HG02840 (cell line): Measurements from ENCODE around the gene RBM19.
"Not testable (repeated sequence)": the region's sequence is repeated elsewhere in the genome, so short reads cannot be mapped to it uniquely, and the experiment has no call there.

Source experiments
- ATAC-seq: cut with Tn5 transposase; IDR thresholded peaks from one replicate; pipeline ENCODE4 v1.9.1; 2021; ENCODE audit warnings: mild to moderate bottlenecking, moderate library complexity, moderate number of reproducible peaks; ENCODE audit not compliant: unreplicated experiment, low FRiP score

RBM19 gene

GRCh38 chr12:113965951-113966797 is at the start of gene RBM19:
RBM19 (minus strand) TSS chr12:113966325; CDS start chr12:113966227, 98 bp downstream.
- peak; percentile 92 for ATAC-seq

- ATAC-seq = no peak
Observed at GRCh38 chr12:114015851-114016250, 49.7 kb upstream of the RBM19 start.

GRCh38 chr12:114013575-114014345 is 47.6 kb upstream of the RBM19 start:
- no peak for ATAC-seq

GRCh38 chr12:114012744-114013431 is 46.8 kb upstream of the RBM19 start:
- ATAC-seq = no peak

- ATAC-seq = no peak
Observed at GRCh38 chr12:114011711-114012110, 45.6 kb upstream of the RBM19 start.

GRCh38 chr12:114006482-114007425 is 40.6 kb upstream of the RBM19 start:
- no peak for ATAC-seq

- no peak for ATAC-seq
Observed at GRCh38 chr12:114004402-114004801, 38.3 kb upstream of the RBM19 start.

GRCh38 chr12:114003286-114003685 is 37.2 kb upstream of the RBM19 start:
- ATAC-seq = no peak

GRCh38 chr12:114001511-114002340 is 35.6 kb upstream of the RBM19 start:
- no peak for ATAC-seq

- no peak for ATAC-seq
Observed at GRCh38 chr12:114000861-114001260, 34.7 kb upstream of the RBM19 start.

- not testable (repeated sequence) for ATAC-seq
Observed at GRCh38 chr12:114000261-114000660, 34.1 kb upstream of the RBM19 start.

- ATAC-seq = no peak
Observed at GRCh38 chr12:113997365-113997764, 31.2 kb upstream of the RBM19 start.

- no peak for ATAC-seq
Observed at GRCh38 chr12:113996026-113996425, 29.9 kb upstream of the RBM19 start.

- no peak for ATAC-seq
Observed at GRCh38 chr12:113994051-113994450, 27.9 kb upstream of the RBM19 start.

GRCh38 chr12:113992751-113993150 is 26.6 kb upstream of the RBM19 start:
- not testable (repeated sequence) for ATAC-seq

GRCh38 chr12:113991224-113992044 is 25.3 kb upstream of the RBM19 start:
- no peak for ATAC-seq

- ATAC-seq = no peak
Observed at GRCh38 chr12:113990250-113991223, 24.4 kb upstream of the RBM19 start.
